ENCODE data around the gene CDYL2.

- TF ChIP-seq POLR2A (IDR thresholded peaks at IDR 0.05; ENCODE audit: low read depth, low read length): no peak
- no peak for TF ChIP-seq CTCF (IDR thresholded peaks at IDR 0.05; ENCODE audit: extremely low read depth in 1 of 2, insufficient read depth in 1 of 2, low read depth in 1 of 2, low read length in 2 of 2)
- TF ChIP-seq, protein P1, sequence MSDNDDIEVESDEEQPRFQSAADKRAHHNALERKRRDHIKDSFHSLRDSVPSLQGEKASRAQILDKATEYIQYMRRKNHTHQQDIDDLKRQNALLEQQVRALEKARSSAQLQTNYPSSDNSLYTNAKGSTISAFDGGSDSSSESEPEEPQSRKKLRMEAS (IDR thresholded peaks at IDR 0.05; ENCODE audit: insufficient read depth, insufficient read length): no peak
- TF ChIP-seq EZH2 (IDR thresholded peaks at IDR 0.05; ENCODE audit: borderline replicate concordance, low read depth, low read length, severe bottlenecking): no peak
- no peak for TF ChIP-seq POLR2AphosphoS5 (IDR thresholded peaks at IDR 0.05; ENCODE audit: insufficient read depth, low read depth, low read length)
- TF ChIP-seq JUN (IDR thresholded peaks at IDR 0.05; ENCODE audit: borderline replicate concordance, insufficient read depth, insufficient read length, low read depth): no peak
- no peak for TF ChIP-seq MYC (IDR thresholded peaks at IDR 0.05; ENCODE audit: low read depth, low read length)
- no peak for TF ChIP-seq GATA2 (IDR thresholded peaks at IDR 0.05; ENCODE audit: insufficient read depth, insufficient read length, low read depth, low read length)
These were observed 199.6 kb downstream of the CDYL2 start for GRCh38 chr16:80604600-80605355.
